ENCODE data around the gene ZNF821. TPM values are rescaled to one million over a fixed set of nuclear protein-coding genes. Genes with fewer than 3 reads are reported as not detected.

Gene ZNF821
- total RNA-seq, 3 donors from 2014 or later (not counting 1 experiment from before 2014, with no cell fraction given) = 14.0 to 19.1 (median 18.2) TPM

GRCh38 chr16:71915350-71915749 lies 31.4 kb upstream of the ZNF821 start:
- Histone ChIP-seq H3K4me1 (ENCODE audit: control insufficient read depth, insufficient read depth, low read length) (peaks cover 15% of the 10 kb centered on the region), H3K9me3 (ENCODE audit: control insufficient read depth, insufficient read depth, low read length) (no peaks in the 10 kb centered on the region), H3K27me3 (ENCODE audit: control insufficient read depth, insufficient read depth, low read length) (no peaks in the 10 kb centered on the region), H3K4me3 (ENCODE audit: low read length) (no peak overlapping the region), H3K36me3 (ENCODE audit: control insufficient read depth, insufficient read depth, low read length) (peaks cover 40% of the 10 kb centered on the region), H3K27ac (ENCODE audit: low read length) (peak overlapping the region; percentile 1)
- Mint-ChIP-seq H3K27ac (peak overlapping the region; percentile 86 to 92), H3K4me3 (peak overlapping the region; percentile 52), H3K9me3 (no peaks in the 10 kb centered on the region), H3K36me3 (peaks cover 25% of the 10 kb centered on the region), H3K4me1 (peaks cover 54 to 57% of the 10 kb centered on the region in 2 donors), H3K27me3 (ENCODE audit: low read depth in 2 of 2) (no peaks in the 10 kb centered on the region)
- intact Hi-C loops (cut with micrococcal nuclease) = no loop called here
- no peak for TF ChIP-seq CTCF (IDR thresholded peaks at IDR 0.05)
- no peak for DNase-seq
- peak; percentile 52 to 76 (median 75) for ATAC-seq
- WGBS (ENCODE audit: insufficient coverage) = 67% methylated on average over 1 of the region's 2 CpGs

- peaks cover 36% of the 10 kb centered on the region for H3K36me3 ChIP-seq (ENCODE audit: control insufficient read depth, insufficient read depth, low read length)
- Mint-ChIP-seq H3K9me3 (no peaks in the 10 kb centered on the region), H3K27ac (peak overlapping the region; percentile 86 to 92), H3K4me3 (peak overlapping the region; percentile 10), H3K27me3 (ENCODE audit: low read depth in 2 of 2) (no peaks in the 10 kb centered on the region), H3K4me1 (peaks cover 59 to 60% of the 10 kb centered on the region in 2 donors), H3K36me3 (peaks cover 25% of the 10 kb centered on the region)
- TF ChIP-seq CTCF (IDR thresholded peaks at IDR 0.05) = no peak
- peak overlapping the region; percentile 1 for H3K27ac ChIP-seq (ENCODE audit: low read length)
- DNase-seq (no peak), ATAC-seq (no peak)
- H3K4me1 ChIP-seq (ENCODE audit: control insufficient read depth, insufficient read depth, low read length) = peaks cover 15% of the 10 kb centered on the region
- 81% methylated on average over 2 of the region's 2 CpGs for WGBS (ENCODE audit: insufficient coverage)
- no peak overlapping the region for H3K4me3 ChIP-seq (ENCODE audit: low read length)
- no peaks in the 10 kb centered on the region for H3K27me3 ChIP-seq (ENCODE audit: control insufficient read depth, insufficient read depth, low read length)
- intact Hi-C loops (cut with micrococcal nuclease) = no loop called here
- H3K9me3 ChIP-seq (ENCODE audit: control insufficient read depth, insufficient read depth, low read length) = no peaks in the 10 kb centered on the region
These were observed 30.8 kb upstream of the ZNF821 start for GRCh38 chr16:71914802-71915201.

GRCh38 chr16:71912534-71913275 lies 28.7 kb upstream of the ZNF821 start:
- TF ChIP-seq CTCF (IDR thresholded peaks at IDR 0.05) = no peak
- DNase-seq (no peak), ATAC-seq (no peak)
- no peak overlapping the region for H3K4me3 Mint-ChIP-seq
- peak overlapping the region; percentile 17 to 57 for H3K27ac Mint-ChIP-seq
- H3K27me3 Mint-ChIP-seq (ENCODE audit: low read depth in 2 of 2) = no peaks in the 10 kb centered on the region
- peaks cover 20% of the 10 kb centered on the region for H3K36me3 ChIP-seq (ENCODE audit: control insufficient read depth, insufficient read depth, low read length)
- H3K4me3 ChIP-seq (ENCODE audit: low read length) = no peak overlapping the region
- H3K4me1 ChIP-seq (ENCODE audit: control insufficient read depth, insufficient read depth, low read length) = peaks cover 27% of the 10 kb centered on the region
- H3K4me1 Mint-ChIP-seq = peaks cover 65 to 66% of the 10 kb centered on the region in 2 donors
- H3K9me3 ChIP-seq (ENCODE audit: control insufficient read depth, insufficient read depth, low read length) = no peaks in the 10 kb centered on the region
- no peaks in the 10 kb centered on the region for H3K27me3 ChIP-seq (ENCODE audit: control insufficient read depth, insufficient read depth, low read length)
- 87% methylated on average over 3 of the region's 6 CpGs for WGBS (ENCODE audit: insufficient coverage)
- no peaks in the 10 kb centered on the region for H3K9me3 Mint-ChIP-seq
- peaks cover 20% of the 10 kb centered on the region for H3K36me3 Mint-ChIP-seq
- no peak overlapping the region for H3K27ac ChIP-seq (ENCODE audit: low read length)
- intact Hi-C loops (cut with micrococcal nuclease) = no loop called here
